Fibroblast of pulmonary artery (primary cell): ENCODE measurements around the gene GABRG3.

Source experiments
- DNase-seq: peaks from one replicate; pipeline ENCODE4 v3.0.0-alpha.2; 2010; ENCODE audit warnings: low read depth
- H3K4me3 ChIP-seq: replicated peaks from 2 replicates; pipeline ENCODE4 v1.5.1; 2011; ENCODE audit warnings: low read depth, mild to moderate bottlenecking, control low read depth, low read length, moderate library complexity
- CTCF ChIP-seq: IDR thresholded peaks from 2 replicates; pipeline ENCODE4 v1.5.1; 2011; ENCODE audit warnings: mild to moderate bottlenecking, control low read depth, low read length, inconsistent platforms; ENCODE audit errors: missing control alignments

Gene GABRG3

GRCh38 chr15:27341780-27342343, 370.9 kb downstream of the GABRG3 start:
- H3K4me3 ChIP-seq, result no peak overlapping the region
- no peak for TF ChIP-seq CTCF
- DNase-seq, result no peak

- TF ChIP-seq CTCF, result no peak
- no peak for DNase-seq
- no peak overlapping the region for H3K4me3 ChIP-seq
These were observed 372.0 kb downstream of the GABRG3 start for GRCh38 chr15:27342991-27343390.

- no peak overlapping the region for H3K4me3 ChIP-seq
- DNase-seq, result no peak
- no peak for TF ChIP-seq CTCF
These were observed 381.2 kb downstream of the GABRG3 start for GRCh38 chr15:27352136-27352535.

GRCh38 chr15:27353856-27354255, 382.9 kb downstream of the GABRG3 start:
- TF ChIP-seq CTCF, result no peak
- DNase-seq, result no peak
- H3K4me3 ChIP-seq, result no peak overlapping the region

- TF ChIP-seq CTCF, result peak; percentile 51
- peak; percentile 1 for DNase-seq
- no peak overlapping the region for H3K4me3 ChIP-seq
These were observed 387.9 kb downstream of the GABRG3 start for GRCh38 chr15:27358751-27359434.

- DNase-seq, result no peak
- TF ChIP-seq CTCF, result no peak
- no peak overlapping the region for H3K4me3 ChIP-seq
These were observed 388.6 kb downstream of the GABRG3 start for GRCh38 chr15:27359586-27359985.

GRCh38 chr15:27360316-27360715, 389.3 kb downstream of the GABRG3 start:
- DNase-seq, result no peak
- no peak for TF ChIP-seq CTCF
- H3K4me3 ChIP-seq, result no peak overlapping the region
